NCI-H2196 (cell line): ENCODE results near the gene PHKB.
A peak's percentile ranks its signal among the peaks of the same experiment; 100 is the strongest.
"Not testable (repeated sequence)": the region's sequence is repeated elsewhere in the genome, so short reads cannot be mapped to it uniquely, and the experiment has no call there.

ENCODE experiments used
- DNase-seq: peaks from one replicate; lab custom pipeline; 2025; ENCODE audit not compliant: unreplicated experiment; lab: John Stamatoyannopoulos, UW

The PHKB gene

DNA sequence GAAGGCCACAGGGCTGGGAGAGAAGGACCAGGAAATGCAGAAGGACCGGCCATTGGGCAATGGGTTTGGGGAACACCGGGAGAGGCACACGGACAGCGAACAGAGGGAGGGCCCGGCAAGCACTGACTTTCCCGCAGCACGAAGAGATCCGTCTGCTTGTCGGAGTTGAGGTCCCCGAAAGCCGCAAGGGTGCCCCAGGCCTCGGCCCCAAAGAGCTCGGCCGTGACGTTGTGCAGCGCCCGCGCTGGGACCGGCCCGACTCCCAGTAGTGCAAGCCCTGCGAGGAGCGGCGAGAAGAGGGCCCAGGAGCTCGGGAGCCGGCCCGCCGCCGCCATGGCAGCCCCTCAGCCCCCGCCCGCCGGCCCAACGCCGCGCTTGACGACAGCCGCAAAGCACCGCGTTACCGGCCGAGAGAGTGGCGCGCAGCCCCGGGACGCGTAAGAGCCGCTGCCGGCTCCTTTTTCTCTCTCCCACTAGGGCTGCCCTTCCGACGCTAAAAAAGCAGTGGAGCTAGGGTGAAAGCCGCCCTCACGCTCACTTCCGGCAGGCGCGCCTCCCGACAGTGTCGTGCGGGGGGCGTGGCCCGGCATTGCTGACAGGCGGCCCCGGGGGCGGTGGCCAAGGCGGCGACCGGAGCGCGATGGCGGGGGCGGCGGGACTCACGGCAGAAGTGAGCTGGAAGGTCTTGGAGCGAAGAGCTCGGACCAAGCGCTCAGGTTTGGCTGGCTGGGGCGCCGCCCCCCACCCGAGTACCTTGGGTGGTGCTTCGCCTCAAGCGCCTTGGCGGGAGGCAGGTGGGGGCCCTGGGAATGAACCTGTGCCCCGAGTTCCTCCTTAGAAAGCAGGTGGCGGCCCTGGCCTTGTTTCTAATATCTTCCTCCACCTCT, at the start of gene PHKB, which contains the start of gene ITFG1:
PHKB (plus strand) TSS at position 621 of the 887 bp plus-strand sequence; CDS start at position 641, 20 bp downstream.
ITFG1 (minus strand) TSS at position 353 of the 887 bp plus-strand sequence; CDS start at position 335, 18 bp downstream.
- DNase-seq = peak; percentile 75

- no peak for DNase-seq
These were observed 48.1 kb upstream of the PHKB start for GRCh38 chr16:47413041-47413440.

GRCh38 chr16:47416869-47417268, 44.3 kb upstream of the PHKB start:
- no peak for DNase-seq

DNA sequence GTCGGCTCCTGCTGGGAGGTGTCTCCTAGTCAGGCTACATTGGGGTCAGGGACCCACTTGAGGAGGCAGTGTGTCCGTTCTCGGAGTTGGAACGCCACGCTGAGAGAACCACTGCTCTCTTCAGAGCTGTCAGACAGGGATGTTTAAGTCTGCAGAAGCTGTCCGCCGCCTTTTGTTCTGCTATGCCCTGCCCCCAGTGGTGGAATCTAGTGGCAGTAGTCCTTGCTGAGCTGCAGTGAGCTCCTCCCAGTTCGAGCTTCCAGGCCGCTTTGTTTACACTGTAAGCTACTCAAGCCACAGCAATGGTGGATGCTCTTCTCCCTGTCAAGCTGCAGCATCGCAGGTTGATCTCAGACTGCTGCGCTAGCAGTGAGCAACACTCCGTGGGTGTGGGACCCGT, 36.3 kb upstream of the PHKB start:
- no peak for DNase-seq

- no peak for DNase-seq
These were observed 34.3 kb upstream of the PHKB start for GRCh38 chr16:47426806-47427205.

DNA sequence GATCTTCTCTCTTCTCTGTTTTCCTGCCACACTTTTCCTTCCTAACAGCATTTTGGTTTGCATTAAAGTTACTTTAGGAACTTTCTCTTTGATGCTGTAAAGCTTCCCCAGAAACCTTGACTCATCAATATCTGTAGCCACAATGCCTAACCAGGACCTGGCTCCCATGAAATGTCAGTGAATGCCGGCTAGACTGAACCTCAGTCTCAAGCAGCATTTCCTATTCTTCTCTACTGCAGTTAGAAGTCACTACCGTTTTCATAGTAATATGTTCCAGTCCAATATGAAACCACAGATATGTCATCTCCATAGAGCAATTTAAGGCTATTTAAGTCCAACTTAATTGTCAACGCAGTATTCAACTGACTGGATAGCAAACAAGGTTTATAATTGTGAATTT, 29.2 kb upstream of the PHKB start:
- no peak for DNase-seq

DNA sequence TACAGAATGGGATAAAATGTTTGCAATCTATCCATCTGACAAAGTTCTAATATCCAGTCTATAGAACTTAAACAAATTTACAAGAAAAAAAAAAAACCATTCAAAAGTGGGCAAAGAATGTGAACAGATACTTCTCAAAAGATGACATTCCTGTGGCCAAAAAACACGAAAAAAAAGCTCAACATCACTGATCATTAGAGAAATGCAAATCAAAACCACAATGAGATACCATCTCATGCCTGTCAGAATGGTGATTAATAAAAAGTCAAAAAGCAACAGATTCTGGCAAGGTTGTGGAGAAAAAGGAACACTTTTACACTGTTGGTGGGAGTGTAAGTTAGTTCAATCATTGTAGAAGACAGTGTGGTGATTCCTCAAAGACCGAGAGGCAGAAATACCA, 26.9 kb upstream of the PHKB start:
- not testable (repeated sequence) for DNase-seq

- not testable (repeated sequence) for DNase-seq
These were observed 21.1 kb upstream of the PHKB start for GRCh38 chr16:47440066-47440465.

DNA sequence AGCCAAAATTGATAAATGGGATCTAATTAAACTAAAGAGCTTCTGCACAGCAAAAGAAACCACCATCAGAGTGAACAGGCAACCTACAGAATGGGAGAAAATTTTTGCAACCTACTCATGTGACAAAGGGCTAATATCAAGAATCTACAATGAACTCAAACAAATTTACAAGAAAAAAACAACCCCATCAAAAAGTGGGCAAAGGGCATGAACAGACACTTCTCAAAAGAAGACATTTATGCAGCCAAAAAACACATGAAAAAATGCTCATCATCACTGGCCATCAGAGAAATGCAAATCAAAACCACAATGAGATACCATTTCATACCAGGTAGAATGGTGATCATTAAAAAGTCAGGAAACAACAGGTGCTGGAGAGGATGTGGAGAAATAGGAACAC, 18.2 kb upstream of the PHKB start:
- not testable (repeated sequence) for DNase-seq

DNA sequence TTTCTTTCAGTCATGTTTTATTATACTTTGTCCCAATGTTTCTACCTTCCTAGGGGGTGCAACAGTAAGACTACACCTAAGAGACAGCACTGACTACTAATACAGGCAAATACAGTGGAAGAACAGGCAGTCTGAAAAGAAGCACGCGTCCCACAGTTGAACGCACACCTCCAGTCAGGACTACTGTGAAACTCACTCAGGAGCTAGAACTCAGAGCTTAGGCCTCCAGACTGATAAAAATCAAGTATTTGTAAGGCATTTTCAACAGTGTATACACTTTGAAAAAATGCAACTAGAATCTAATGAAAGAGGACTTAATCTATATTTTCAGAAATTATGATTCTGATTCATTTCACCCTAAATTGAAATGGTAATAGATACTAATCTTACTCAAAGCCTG, 14.7 kb upstream of the PHKB start:
- no peak for DNase-seq

GRCh38 chr16:47448830-47449575, 12.1 kb upstream of the PHKB start:
- DNase-seq = no peak

DNA sequence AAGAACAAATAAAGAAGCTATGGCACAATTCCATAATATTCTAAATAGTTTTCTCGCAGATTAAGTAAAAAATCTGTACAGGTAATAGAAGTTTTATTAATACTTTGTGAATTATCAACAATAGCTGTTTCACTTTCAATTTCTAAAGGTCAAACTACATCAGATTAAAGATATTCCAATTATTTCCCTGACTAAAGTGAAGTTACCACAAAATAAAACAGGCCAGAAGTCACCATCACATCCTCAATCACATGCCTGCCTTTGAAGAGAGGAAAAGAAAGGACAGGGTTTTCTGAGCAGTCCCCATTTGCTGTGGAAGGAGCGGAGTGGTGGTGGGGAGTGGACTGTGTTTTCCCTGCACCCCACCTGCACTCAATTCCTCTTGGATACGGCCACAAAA, 11.3 kb upstream of the PHKB start:
- DNase-seq = no peak

DNA sequence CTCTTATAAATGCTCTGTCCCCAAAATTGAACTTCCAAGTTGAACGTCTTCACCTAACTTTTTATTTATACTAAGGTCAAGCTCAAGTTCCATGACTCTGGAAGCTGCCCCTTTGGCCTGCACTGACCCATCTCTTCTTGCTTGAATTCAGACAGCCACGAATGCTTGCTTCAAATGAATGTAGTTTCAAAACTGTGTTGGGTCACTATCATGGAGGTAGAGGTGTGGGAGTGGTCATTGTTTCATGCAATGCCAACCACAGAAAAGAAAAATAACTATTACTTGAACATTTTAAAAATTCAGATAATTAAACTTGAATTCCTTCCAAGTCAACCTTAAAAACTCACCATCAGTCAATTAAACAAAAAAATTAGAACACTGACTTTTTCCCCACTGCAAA, 2.8 kb upstream of the PHKB start:
- DNase-seq = no peak

- DNase-seq = no peak
These were observed 1.5 kb upstream of the PHKB start for GRCh38 chr16:47459603-47460002.

DNA sequence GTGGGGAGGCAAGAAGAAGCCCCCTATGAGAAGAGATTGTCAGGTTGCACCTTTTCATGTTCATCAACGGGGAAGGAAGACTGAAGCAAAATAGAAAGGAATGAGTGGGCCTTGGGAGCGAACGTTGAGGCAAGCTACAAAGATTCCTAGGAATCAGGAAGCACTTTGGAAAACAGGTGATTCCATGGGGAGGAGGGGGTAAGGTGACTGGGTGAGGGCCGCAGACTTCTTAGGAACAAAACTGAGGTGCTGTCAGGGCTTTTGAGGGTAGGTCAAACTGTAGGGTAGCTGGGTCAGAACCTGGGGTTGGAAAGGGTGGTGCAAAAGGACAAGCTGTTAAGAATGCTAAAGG, 796 bp upstream of the PHKB start:
- no peak for DNase-seq

DNA sequence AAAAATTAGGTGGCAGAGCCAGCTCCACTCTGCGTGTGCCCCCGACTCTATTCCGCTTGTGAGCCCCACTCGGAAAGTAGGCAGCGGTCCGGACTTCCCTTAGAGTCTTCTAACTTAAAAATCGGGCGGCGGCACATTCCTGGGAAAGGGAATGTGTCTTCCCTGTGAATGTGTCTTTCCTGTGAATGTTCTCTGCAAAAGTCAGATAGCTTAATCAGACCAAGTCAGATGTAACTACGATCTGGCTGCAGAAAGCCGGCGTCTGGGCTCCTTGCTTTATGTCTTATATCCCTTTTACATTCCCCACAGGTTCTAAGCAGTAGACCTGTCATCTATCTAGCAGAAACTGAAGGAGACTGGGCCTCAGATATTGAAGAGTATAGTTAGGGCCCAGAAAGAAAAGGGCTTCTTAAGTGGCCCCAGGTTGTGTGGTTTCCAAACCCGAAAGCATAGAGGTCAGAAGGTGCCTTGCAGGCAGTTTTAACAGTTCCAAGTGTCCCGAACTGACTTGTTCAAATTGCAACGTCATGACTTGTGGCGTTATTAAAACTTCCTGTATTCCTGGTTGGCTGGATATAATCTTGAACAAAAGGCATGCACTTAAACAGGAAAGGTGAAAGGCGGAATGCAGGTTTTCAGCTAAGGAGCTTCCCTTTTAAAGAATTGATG, 601 bp downstream of the PHKB start:
- DNase-seq = no peak

GRCh38 chr16:47463771-47464624, 2.9 kb downstream of the PHKB start:
- no peak for DNase-seq

DNA sequence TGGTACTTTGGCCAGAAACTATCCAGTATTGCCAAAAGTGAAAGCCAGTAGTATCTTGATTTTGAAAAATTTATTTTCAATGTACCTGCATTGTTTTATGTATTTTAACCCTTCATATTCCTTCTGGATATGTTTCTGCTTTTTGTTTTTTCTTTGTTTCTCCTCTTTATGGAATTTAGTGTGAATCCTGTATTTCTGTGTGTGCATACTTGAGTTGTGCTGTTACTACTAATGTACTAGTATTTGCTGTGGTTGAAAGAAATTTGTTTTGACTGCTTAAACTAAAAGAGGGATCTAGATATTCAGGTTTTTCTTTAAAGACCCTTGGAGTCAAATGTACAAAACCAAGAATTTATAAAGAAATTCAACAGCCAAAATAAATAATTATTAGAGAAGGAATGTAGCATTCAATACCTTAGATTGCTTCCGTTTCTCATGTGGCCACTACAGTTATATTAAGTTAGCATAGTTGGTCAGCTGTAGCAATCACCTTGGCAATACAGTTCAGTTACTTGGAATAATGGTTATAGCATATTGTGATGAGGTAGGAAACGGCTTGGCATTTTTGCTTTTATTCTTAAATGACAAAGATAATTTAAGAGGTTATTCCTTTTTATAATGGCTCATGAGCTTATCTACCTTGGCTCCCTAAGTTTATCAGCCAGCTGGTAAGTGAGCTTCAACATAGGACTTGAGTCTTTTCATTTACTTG, 4.9 kb downstream of the PHKB start:
- no peak for DNase-seq

DNA sequence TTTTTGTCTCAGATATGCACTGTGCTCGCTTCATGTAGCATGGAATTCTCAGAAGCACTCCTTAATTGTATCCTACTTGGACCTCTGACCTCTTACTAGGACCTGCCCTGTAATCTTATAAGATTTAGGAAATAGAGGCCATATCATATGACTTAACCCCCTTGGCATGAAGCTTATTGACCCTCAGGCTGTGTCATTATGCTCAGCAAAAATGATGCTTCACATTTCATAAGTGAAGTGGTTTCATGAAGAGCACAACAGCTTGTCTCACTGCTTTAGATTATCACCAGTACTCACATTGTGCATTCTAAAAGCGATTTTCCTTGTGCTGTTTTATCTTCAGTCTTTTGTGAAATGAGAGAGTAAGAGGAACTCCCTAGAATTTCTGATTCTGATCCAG, 6.4 kb downstream of the PHKB start:
- DNase-seq = no peak

- not testable (repeated sequence) for DNase-seq
These were observed 7.0 kb downstream of the PHKB start for GRCh38 chr16:47468070-47468689.
